Fibroblast of lung (primary cell): ENCODE results near the gene LBX1. TPM values are rescaled to one million over a fixed set of nuclear protein-coding genes. Genes with fewer than 3 reads are reported as not detected.

Source experiments
- DNase-seq, 2 donors: peaks; one replicate each; pipeline versions ENCODE4 v3.0.0 to v3.0.0-alpha.2; 2010; ENCODE audit warnings: low read depth in 2 of 2
- H2AFZ ChIP-seq: 2 replicates; pipeline ENCODE4 v1.5.1; 2012; ENCODE audit warnings: low read length, control low read depth, inconsistent platforms
- H3K27ac ChIP-seq: 2 replicates; pipeline ENCODE4 v1.5.1; 2011; ENCODE audit warnings: low read length, control low read depth; ENCODE audit not compliant: insufficient read depth
- H3K27me3 ChIP-seq: 2 replicates; pipeline ENCODE4 v1.5.1; 2011; ENCODE audit warnings: mild to moderate bottlenecking, low read length; ENCODE audit not compliant: control insufficient read depth, insufficient read depth
- H3K36me3 ChIP-seq: 2 replicates; pipeline ENCODE4 v1.5.1; 2011; ENCODE audit warnings: low read length; ENCODE audit not compliant: control insufficient read depth, insufficient read depth
- H3K4me1 ChIP-seq: 2 replicates; pipeline ENCODE4 v1.5.1; 2011; ENCODE audit warnings: low read length; ENCODE audit not compliant: control insufficient read depth, insufficient read depth; ENCODE audit errors: extremely low read depth
- H3K4me2 ChIP-seq: 2 replicates; pipeline ENCODE4 v1.5.1; 2011; ENCODE audit warnings: low read length, control low read depth; ENCODE audit not compliant: insufficient read depth; ENCODE audit errors: extremely low read depth
- H3K4me3 ChIP-seq, 4 experiments: fragments of 200-600 bp in 1 of 4; sonication (generic) in 1 of 4; replicated peaks in 1 of 4; 2 replicates each; pipeline ENCODE4 v1.5.1; 2011 to 2016; ENCODE audit warnings: low read length in 4 of 4, low read depth in 3 of 4, mild to moderate bottlenecking in 3 of 4, control low read depth in 2 of 4, inconsistent platforms in 1 of 4, mixed read lengths in 1 of 4; ENCODE audit not compliant: insufficient read depth in 1 of 4; ENCODE audit errors: control extremely low read depth in 1 of 4
- H3K79me2 ChIP-seq: 2 replicates; pipeline ENCODE4 v1.5.1; 2012; ENCODE audit warnings: mild to moderate bottlenecking, low read length, inconsistent platforms; ENCODE audit not compliant: control insufficient read depth, insufficient read depth
- H3K9ac ChIP-seq: 2 replicates; pipeline ENCODE4 v1.5.1; 2011; ENCODE audit warnings: mild to moderate bottlenecking, low read length, control low read depth; ENCODE audit not compliant: insufficient read depth
- H3K9me3 ChIP-seq: 2 replicates; pipeline ENCODE4 v1.5.1; 2012; ENCODE audit warnings: low read depth, low read length; ENCODE audit not compliant: control insufficient read depth, insufficient read depth
- H4K20me1 ChIP-seq: 2 replicates; pipeline ENCODE4 v1.5.1; 2011; ENCODE audit warnings: low read length; ENCODE audit not compliant: control insufficient read depth, insufficient read depth; ENCODE audit errors: extremely low read depth
- CTCF ChIP-seq, 2 donors: IDR thresholded peaks in 1 of 2; conservative IDR thresholded peaks in 1 of 2; 1 replicate in 1 of 2; 2 replicates in 1 of 2; pipeline ENCODE4 v1.5.1; 2011 to 2012; ENCODE audit warnings: low read length in 2 of 2, control low read depth in 1 of 2, inconsistent platforms in 1 of 2, low read depth in 1 of 2, mild to moderate bottlenecking in 1 of 2
- EZH2 ChIP-seq: IDR thresholded peaks from 2 replicates; pipeline ENCODE4 v1.5.1; 2012; ENCODE audit warnings: low read length, control low read depth, mild to moderate bottlenecking; ENCODE audit errors: missing control alignments
- polyA plus RNA-seq, 2 donors: library from polyadenylated mRNA; depleted of rRNA in 1 of 2; stranded (reverse) in 1 of 2; unstranded in 1 of 2; fragments of >200 nt; gene quantifications; 2 replicates each; pipeline ENCODE4 v1.2.1, GENCODE V29; 2011 to 2012; ENCODE audit warnings: missing spikeins in 1 of 2
- total RNA-seq: library from RNA; depleted of rRNA; stranded (reverse); fragments of >200 nt; gene quantifications from 2 replicates; pipeline ENCODE4 v1.2.1, GENCODE V29; 2014

Gene LBX1
- total and polyA plus RNA-seq, 2 donors (not counting 1 experiment from before 2014, with no cell fraction given): under 0.01 TPM; not detected in 1

GRCh38 chr10:101256387-101256786 lies 27.1 kb upstream of the LBX1 start:
- H3K4me2 ChIP-seq: no peak overlapping the region
- H3K4me1 ChIP-seq: no peaks in the 10 kb centered on the region

GRCh38 chr10:101250136-101250535 lies 20.9 kb upstream of the LBX1 start:
- H3K27me3 ChIP-seq: peaks cover 21% of the 10 kb centered on the region

More at GRCh38 chr10:101256387-101256786, 27.1 kb upstream of the LBX1 start:
- Histone ChIP-seq H3K27ac (no peak overlapping the region), H3K4me3 (no peak overlapping the region), H4K20me1 (no peaks in the 10 kb centered on the region), H3K9ac (no peak overlapping the region), H3K27me3 (peaks cover 10% of the 10 kb centered on the region), H3K36me3 (no peaks in the 10 kb centered on the region), H2AFZ (no peak overlapping the region), H3K79me2 (no peaks in the 10 kb centered on the region), H3K9me3 (no peaks in the 10 kb centered on the region)
- no peak for TF ChIP-seq CTCF (conservative IDR thresholded peaks at IDR 0.05 in 1 of 2, IDR thresholded peaks at IDR 0.05 in 1 of 2; ENCODE audit: low read depth in 1 of 2, low read length in 2 of 2)
- TF ChIP-seq EZH2: no peak
- DNase-seq: no peak

GRCh38 chr10:101249171-101249581 lies 19.9 kb upstream of the LBX1 start:
- H3K27me3 ChIP-seq: peaks cover 21% of the 10 kb centered on the region
- H4K20me1 ChIP-seq: no peaks in the 10 kb centered on the region
- TF ChIP-seq EZH2 (no peak), CTCF (conservative IDR thresholded peaks at IDR 0.05 in 1 of 2, IDR thresholded peaks at IDR 0.05 in 1 of 2; ENCODE audit: low read depth in 1 of 2, low read length in 2 of 2) (no peak)
- H2AFZ ChIP-seq: no peak overlapping the region
- H3K4me3 ChIP-seq: no peak overlapping the region
- DNase-seq: no peak
- no peaks in the 10 kb centered on the region for H3K4me1 ChIP-seq
- H3K36me3 ChIP-seq: no peaks in the 10 kb centered on the region
- no peaks in the 10 kb centered on the region for H3K9me3 ChIP-seq
- H3K79me2 ChIP-seq: no peaks in the 10 kb centered on the region
- H3K4me2 ChIP-seq: no peak overlapping the region
- no peak overlapping the region for H3K9ac ChIP-seq
- no peak overlapping the region for H3K27ac ChIP-seq

More at GRCh38 chr10:101250136-101250535, 20.9 kb upstream of the LBX1 start:
- Histone ChIP-seq H3K36me3 (no peaks in the 10 kb centered on the region), H3K4me2 (no peak overlapping the region), H4K20me1 (no peaks in the 10 kb centered on the region), H3K27ac (no peak overlapping the region), H2AFZ (no peak overlapping the region), H3K79me2 (no peaks in the 10 kb centered on the region), H3K4me3 (no peak overlapping the region), H3K4me1 (no peaks in the 10 kb centered on the region), H3K9me3 (no peaks in the 10 kb centered on the region), H3K9ac (no peak overlapping the region)
- TF ChIP-seq EZH2 (no peak), CTCF (conservative IDR thresholded peaks at IDR 0.05 in 1 of 2, IDR thresholded peaks at IDR 0.05 in 1 of 2; ENCODE audit: low read depth in 1 of 2, low read length in 2 of 2) (no peak)
- DNase-seq: no peak
